HK-2 (cell line): ENCODE measurements around the gene ETV3L.
"Not testable (repeated sequence)": the region's sequence is repeated elsewhere in the genome, so short reads cannot be mapped to it uniquely, and the experiment has no call there.

Source experiments
- DNase-seq: peaks from one replicate; pipeline ENCODE4 v3.0.0-alpha.2; 2018; ENCODE audit not compliant: unreplicated experiment

The ETV3L gene

DNA sequence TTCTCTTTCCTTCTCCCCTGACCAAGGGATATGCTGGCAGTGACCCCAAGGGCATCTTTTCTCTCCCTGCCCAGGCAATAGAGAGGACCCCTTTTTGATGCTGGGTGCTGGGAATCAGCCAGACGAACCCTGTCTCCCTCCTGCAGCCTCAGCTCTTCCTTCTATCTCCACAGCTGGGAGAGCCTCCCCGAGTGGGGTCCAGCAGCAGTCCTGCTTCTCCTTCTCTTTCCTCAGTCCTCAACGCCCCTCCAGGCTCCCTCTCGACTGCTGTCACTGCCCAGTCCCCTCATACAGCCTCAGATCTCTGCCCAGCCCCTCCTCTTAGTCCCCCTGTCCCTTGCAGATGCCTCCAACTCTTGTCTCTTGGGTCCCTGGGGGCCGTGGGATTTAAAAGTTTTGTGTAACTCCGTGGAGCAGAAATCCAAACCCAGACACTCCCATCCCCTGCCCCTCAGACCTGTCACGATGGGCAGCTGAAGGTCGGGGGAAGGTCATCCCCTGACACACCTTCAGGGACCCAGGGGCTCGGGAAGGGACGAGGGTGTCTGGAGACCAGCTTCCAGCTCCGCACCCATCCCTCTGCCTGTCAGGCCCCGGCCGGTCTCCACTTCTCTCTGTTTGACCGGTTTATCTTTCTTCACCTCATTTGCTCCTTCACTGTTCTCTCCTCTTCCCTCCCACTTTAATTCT is 5.8 kb upstream of the ETV3L start:
- DNase-seq, result no peak

DNA sequence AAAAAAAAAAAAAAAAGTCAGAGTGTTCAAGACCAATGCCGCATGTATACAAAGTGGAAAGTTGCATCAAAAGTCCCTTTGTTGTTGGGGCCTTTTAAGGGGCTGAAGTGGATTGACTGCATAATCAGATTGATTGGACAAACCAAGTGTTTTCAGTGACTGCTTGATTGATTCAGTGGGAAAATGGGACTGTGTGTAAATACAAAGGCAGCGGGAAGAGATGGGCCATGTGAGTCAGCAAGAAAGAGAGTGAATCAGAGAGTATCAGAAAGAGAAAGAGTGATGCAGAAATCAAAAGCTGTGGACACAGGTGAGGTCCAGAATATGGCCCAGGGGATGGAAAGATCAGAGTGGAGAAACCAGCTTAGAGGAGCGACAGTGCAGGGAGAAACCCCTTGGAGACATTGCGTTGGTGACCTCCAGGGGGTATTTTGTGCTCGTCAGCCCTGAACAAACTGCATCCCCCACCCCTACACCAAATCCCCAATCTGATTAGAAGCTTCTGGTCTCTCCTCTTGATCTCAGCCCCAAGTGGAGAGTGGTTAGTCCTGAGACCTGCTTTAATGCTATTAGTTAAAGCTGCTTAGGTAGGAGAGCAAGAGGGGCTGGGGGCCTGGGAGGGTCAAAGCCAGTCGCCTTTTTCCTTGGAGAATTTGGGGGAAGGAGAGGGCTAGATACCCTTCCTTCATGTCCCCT is 5.1 kb upstream of the ETV3L start:
- DNase-seq, result no peak

DNA sequence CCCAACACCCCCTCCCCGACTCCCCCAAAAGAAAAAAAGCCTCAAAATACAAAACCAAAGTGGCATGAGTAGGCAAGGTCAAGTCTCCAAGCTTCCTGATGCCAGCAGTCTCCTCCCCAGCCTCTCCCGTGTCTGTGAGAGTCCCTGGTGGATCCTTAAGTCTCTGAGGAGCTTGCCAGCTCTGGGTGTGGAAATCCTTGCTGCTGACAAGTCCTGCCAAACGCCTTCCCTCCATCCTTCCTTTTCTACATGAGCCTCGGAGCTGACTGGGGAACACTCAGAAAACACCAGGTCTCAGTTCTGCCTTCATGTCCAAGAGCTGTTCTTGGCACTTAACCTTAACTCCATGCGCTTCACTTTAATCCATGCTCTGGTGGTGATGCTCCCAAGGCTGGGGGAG is 3.7 kb upstream of the ETV3L start:
- no peak for DNase-seq

DNA sequence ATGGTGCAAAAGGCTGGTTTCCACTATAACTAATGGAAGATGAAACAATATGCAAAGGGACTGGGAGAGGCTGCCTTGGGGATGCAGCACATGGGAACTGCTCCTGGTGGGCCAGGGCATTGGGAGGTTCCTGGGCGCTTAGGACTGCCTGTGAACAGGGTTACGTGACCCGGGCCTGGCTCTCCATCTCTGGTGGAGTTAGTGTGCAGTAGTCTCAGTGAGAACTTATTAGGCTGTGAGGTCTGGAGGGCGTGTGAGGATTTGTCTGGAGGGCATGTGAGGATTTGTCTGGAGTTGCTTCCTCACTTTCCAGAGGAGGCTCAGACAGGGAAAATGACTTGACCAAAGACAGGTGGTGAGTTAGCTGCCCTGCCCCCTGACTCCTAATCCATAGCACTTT is 1.5 kb upstream of the ETV3L start:
- DNase-seq, result no peak

DNA sequence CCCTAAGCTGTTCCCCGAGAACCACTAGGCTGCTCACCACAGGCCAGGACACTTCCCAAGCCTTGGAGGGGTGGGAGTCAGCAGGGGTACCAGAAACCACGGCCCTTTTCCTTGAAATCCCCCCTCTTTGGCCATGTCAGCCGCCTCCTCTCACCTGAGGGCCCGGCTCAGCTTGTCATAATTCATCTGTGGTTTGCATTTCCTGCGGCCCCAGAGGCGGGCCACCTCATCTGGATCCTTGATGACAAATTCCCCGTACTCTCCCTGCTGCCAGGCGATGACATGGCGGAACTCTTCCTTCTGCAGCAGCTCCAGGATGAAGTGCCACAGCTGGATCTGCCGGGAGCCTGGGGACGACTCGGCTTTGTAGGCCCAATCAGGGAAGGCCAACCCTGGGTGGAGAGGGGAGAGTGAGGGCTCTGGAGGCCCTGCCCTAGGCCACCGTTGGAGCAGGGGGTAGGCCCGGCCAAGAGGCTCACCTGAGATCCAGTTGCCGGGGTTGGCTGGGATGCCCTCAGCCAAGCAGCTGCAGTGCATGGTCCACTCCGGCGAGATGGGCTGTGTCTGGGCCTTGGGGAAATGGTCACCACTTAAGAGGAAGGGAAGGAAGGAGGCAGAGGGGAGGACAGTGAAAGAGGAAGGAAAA is 498 bp downstream of the ETV3L start:
- DNase-seq, result not testable (repeated sequence)

DNA sequence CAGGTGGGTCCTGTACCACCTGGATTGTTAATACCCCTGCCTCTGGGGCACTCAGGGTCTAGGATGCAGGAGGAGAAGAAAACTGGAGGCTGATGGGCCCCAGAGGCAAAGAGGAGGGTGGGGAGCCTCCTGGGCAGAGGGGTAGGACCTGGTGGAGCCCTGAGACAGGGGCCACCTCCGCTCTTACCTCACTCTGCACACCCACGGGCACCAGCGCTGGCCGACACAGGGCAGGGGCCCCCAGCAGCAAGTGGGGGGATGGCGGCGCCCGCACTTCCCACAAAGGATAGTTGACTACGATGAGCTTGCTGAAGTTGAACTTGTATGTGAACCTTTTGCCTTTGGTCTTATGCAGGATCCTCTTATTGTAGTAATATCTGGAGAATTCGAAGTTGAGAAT is 1.1 kb downstream of the ETV3L start:
- DNase-seq, result no peak

DNA sequence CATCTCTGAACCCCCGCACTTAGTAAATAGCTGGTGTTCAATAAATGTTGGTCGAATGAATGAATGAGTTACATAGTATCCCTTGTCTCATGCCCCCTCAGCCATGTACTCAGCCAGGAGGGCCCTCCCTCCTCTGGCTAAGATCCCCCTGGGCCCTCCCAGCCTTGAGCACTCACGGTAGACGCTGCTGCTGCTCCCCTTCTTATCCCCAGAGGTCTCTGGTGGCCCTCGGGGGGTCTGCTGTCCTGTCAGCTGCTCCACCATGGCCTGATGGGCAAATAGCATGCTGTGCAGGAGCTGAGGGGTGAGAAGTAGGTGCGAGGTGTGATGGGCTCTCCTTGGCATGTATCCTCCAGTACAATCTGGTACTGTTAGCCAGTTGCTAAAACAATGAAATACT is 1.9 kb downstream of the ETV3L start:
- DNase-seq, result no peak

DNA sequence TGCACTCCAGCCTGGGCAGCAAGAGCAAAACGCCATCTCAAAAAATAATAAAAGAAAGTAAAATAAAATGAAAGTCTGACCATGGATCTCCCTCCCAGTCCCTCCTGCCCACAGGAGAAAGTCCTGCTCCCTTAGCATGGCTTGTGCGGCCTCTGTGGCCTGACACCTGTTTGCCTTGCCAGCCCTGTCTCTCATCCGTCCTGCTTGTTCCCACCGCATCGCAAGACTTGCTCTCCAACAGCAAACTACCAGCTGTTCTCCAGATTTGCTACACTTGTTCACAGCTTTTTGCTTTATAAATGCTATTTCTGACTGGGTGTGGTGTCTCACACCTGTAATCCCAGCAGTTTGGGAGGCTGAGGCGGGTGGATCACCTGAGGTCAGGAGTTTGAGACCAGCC is 2.7 kb downstream of the ETV3L start:
- DNase-seq, result no peak

DNA sequence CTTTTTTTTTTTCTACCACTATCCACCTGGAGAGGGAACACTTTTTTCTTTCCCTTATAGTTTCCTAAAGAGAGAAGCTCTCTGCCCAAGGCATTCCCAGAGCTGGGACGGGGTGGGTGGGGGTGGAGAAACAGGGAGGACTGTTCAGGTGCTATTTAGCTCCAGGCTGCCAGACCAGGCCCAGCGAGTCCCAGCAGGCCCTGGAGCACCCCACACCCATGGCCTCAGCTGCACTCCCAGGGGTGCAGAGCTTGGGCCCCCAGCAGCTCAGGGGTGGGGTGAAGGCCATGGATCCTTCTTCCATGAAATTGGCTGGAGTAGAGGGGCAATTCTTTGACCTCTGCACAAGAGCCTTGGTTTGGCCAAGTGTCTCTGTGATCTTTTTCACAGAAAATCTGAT is 4.1 kb downstream of the ETV3L start:
- DNase-seq, result no peak

DNA sequence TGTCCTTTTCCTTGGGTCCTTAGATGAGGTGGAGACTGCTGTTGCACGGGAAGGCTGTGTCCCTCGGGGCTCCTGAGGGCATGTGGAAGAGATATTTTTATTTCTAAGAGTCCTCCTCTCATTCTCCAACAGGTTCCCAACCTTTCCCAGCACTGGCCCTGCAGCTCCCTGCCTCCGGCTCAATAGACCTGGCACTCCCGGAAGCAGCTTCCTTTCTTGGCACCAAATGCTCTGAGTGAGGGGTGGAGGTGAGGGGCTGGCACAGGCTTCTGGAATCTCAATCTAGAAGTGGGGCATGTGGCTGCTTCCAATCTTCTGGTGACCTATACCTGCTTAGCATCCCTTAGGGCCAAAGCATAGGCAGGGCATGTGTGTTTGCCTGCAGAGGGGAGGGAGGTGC is 4.5 kb downstream of the ETV3L start:
- DNase-seq, result no peak

DNA sequence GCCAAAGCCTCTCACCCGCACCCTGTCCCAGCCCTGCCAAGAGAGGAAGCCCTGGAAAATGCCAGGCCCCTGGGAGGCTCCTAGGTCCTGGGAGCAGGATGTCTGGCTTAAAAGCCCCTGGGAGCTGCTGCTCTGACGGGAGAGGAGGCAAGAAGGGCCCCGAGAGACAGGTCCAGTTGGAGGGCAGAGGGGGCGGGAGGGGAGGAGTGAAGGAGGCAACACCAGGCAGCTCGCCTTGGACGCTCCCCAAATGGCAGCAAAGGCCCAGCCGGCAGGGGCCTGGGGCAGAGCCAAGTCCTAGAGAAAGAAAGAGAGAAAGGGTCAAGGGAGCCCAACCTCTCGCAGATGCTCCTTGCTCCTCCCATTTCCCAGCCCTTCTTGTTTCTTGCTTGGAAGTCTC is 6.8 kb downstream of the ETV3L start:
- no peak for DNase-seq

DNA sequence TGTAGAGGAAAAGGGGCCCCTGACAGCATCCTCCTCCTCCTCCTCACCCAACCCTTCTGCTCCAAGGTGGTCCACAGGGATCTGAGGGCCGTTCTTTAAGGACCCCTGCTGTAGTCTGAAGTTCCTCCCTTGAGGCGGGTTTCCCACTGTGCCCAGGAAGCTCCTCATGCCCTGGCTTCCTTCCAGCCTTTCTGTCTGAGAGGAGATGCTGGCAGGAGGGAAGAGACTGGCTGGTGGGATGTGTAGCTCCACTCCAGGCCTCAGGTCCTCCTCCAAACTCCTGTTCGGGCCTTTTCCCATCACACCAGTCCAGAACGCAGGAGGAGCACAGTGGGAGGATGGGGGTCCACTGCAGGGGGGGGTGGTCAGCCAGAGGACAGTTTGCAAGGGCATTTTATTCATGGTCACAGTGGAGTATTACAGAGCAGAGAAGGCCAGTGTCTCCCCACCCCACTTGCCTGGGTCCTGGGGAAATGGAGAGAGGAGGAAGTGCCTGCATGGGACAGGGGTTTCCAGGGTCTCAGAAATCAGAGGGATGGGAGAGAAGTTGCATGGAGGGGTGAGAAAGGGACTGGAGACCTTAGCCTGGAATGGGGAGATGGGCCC is 7.8 kb downstream of the ETV3L start:
- DNase-seq, result no peak

DNA sequence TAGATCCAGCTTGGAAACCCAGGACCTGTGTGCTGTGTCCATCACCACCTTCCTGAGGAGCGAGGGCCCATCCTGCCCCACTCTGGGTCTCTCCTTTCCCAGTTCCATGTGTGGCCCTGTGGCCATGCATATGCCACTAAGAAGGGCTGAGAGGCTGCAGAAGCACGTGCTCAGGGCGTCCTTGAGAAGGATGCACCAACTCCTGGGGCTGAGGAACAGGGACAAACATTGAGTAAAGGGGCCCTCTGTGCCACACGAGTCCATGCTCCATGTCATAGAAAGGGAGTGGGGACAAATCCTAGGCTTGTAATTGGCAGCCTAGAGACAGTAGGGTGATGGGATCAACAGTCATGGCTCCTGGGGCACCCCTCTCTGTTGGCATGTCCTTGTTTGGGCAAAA is 8.4 kb downstream of the ETV3L start:
- DNase-seq, result no peak

DNA sequence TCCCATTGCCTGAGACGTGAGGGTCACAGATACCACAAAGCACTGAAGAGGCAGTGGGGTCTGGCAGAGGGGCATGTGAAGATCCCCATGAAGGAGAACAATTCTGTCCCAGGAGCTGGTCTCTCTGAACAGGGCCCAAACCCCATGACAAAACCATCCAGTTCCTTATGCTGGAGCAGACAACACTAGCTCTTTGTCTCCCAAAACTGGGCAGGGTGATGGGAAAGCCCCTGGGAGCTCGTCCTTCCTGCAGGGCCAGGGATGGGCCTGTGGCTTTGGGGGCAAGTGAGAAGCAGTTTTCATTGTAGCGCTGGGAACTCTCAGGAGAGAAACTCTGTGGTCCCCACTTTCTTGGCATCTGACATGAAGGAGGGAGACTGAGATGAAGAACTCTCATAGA is 8.8 kb downstream of the ETV3L start:
- no peak for DNase-seq

DNA sequence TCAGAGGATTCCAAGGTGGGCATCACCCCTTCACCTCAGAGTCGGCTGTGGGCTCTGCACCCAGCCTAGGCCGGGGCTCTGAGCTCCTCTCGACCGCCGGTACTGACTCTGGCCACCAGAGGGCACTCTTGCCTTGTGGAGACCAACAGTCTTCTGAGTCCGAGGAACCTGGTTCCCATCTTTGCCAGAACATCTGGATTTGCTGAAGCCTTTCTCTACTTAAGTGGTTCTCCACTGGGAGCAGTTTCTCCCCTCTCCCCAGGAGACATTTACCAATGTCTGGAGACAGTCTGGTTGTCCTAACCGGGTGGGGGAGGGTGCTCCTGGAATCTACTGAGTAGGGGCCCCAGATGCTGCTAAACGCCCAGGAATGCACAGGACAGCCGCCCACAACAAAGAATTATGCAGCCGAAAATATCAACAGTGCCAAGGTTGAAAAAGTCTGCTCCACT is 9.4 kb downstream of the ETV3L start:
- DNase-seq, result peak; percentile 79

DNA sequence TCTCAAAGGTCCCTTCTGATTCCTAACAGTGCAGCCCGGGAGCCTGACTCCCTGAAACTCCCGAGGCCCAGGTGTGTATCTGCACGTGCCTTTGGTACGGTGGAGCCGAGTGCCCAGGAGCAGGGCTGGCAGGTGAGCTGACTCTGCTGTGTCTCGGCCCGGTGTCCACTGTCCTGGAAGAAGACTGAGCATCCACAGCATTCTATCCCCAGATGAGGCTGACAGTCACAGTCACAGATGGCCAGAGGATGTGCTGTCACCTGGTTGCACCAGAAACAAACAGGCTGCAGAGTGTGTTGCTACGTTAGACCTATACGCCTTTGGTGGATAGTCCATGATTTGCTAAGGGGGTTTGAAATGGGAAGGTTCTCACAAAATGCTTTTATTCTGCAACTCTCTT is 9.8 kb downstream of the ETV3L start:
- no peak for DNase-seq

DNA sequence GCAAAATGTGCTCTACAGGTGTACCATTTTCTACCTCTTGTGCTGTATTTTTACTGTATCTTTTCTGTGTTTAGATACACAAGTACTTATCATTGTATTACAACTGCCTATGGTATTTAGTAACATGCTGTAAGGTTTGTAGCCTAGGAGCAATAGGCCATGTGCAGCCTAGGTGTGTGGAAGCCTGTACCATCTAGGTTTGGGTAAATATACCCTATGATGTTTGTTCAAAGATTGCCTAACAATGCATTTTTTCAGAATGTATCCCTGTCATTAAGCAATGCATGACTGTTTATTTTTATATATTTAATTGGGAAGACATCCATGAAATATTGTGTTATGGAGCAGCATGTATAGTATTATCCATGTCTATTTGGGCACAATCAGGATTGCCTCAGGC is 11.0 kb downstream of the ETV3L start:
- DNase-seq, result no peak

DNA sequence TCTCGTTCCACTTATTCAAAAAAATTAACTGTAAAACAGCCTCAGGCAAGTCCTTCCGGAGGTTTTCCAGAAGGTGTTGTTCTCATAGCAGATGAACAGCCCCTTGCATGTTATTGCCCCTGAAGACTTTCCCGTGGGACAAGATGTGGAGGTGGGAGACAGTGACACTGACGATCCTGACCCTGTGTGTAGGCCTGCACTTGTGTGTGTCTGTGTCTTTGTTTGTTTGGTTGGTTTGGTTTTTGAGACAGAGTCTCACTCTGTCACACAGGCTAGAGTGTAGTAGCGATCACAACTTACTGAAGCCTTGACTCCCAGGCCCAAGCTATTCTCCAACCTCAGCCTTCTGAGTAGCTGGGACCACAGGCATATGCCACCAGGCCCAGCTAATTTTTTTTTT is 12.6 kb downstream of the ETV3L start:
- DNase-seq, result no peak

DNA sequence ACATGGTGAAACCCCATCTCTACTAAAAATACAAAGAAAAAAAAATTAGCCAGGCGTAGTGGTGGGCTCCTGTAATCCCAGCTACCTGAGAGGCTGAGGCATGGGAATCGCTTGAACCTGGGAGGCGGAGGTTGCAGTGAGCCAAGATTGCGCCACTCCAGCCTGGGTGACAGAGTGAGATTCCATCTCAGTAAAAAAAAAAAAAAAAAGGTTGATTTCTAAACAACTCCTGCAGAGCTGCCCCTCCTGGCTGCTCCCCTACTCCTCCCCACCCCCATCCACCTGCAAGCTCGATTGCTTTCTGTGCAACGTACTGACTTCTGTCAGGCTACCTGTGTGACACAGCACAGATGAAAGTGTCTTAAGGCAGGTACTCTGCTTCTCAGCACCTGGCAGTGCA is 13.3 kb downstream of the ETV3L start:
- no peak for DNase-seq

DNA sequence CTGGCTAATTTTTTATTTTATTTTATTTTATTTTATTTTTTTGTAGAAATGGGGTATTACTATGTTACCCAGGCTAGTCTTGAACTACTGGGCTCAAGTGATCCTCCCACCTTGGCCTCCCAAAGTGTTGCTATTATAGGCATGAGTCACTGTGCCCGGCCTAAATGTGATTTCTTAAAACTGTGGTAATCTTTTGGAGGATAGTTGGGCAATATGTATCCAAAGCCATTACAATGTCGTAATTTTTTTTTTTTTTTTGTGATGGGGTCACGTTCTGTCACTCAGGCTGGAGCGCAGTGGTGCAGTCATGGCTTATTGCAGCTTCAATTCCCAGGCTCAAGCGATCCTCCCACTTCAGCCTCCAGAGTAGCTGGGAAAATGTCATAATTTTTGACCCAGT is 14.2 kb downstream of the ETV3L start:
- DNase-seq, result no peak

DNA sequence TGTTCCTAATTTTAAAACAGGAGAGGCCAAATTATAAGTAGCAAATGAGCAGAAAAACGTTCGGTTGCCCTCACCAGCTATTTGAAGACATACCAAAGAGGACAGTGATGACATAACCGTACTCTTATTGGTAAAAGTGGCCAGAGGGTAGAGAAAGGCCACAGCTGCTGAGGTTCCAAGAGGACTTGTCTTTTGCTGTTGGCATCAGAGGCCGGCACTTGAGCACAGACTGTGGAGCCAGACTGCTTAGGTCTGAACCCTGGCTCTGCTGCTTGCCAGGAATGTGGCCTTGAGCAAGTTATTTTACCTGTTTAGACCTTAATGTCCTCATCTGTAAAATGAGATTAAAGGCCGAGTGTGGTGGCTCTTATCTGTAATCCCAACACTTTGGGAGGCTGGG is 14.9 kb downstream of the ETV3L start:
- DNase-seq, result no peak

DNA sequence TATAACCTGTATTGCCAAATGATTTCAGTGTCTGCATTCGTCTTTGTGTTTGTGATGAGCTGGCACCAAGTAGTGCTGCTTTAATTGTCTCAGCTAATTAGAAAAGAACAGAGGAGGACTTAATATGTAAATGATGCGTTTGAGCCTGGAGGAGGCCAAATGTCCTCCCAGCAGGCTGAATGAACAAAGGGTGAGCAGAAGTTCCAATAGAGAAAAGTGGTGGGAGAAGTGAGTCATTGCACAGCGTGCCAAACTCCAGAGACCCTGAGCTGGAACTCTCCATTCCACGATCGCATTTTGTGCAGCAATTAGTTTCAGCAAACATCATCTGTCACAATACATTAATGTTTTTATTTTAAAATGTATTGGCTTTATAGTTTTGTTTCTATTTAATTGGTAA is 17.9 kb downstream of the ETV3L start:
- no peak for DNase-seq

DNA sequence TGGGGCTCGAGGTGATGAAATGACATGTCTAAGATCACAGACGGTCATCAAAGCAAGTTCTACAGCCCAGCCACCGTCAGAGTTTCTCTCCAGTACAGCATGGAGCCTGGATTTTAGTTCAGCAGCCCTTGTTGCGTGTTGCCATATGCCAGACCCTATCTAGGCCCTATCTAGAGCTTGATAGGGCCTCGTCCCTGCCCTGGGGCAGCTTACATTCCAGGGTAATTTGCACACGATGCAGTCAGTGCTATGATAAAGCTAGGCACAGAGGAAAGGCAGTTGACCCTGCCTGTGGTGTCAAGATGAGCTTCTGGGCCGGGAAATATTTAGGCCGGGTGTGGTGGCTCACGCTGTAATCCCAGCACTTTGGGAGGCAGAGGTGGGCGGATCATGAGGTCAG is 18.9 kb downstream of the ETV3L start:
- no peak for DNase-seq
